Measurements from ENCODE around the gene FDPS. TPM values are rescaled to one million over a fixed set of nuclear protein-coding genes. Genes with fewer than 3 reads are reported as not detected.

The FDPS gene
- total RNA-seq, 4 donors from 2014 or later = 71.2 to 125 (median 81.0) TPM

DNA sequence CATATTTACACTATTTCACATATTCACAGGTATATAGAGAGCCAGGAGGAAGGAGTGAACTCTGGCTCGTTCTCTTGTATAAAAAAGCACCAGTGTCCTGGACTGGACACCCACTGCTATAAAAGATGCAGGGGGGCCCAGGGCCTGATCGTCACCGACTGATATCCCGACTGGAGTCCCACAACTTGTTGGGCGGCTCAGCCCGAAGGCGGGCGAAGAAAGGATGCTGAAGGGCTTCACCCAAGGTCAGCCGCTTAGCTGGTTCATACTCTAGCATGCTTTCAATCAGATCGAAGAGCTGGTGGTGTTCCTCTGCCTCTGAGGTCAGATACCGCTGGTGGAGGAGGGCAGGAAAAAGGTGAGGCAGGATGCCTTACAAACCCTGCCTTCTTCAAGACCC, 45.6 kb upstream of the FDPS start:
- TF ChIP-seq CTCF (IDR thresholded peaks at IDR 0.05) (no peak), POLR2AphosphoS5 (IDR thresholded peaks at IDR 0.05) (no peak), EP300 (IDR thresholded peaks at IDR 0.05) (no peak)
- Histone ChIP-seq H3K27ac (peak overlapping the region in 3 of 4 donors; percentile 86 to 91 (median 86)), H3K9me3 (no peaks in the 10 kb centered on the region), H3K4me1 (peaks cover 3 to 30% (median 14%) of the 10 kb centered on the region in 3 donors), H3K27me3 (no peaks in the 10 kb centered on the region), H3K36me3 (peaks cover 6 to 76% of the 10 kb centered on the region in 2 donors), H3K4me3 (no peak overlapping the region)
- WGBS, 2 donors (ENCODE audit: low coverage in 1 of 2) = 73 to 85% methylated on average over 11 of the region's 11 CpGs
- no peak for ATAC-seq

- H3K4me1 ChIP-seq = peaks cover 0 to 34% (median 11%) of the 10 kb centered on the region in 3 donors
- H3K27ac ChIP-seq = no peak overlapping the region
- H3K27me3 ChIP-seq = no peaks in the 10 kb centered on the region
- WGBS, 2 donors (ENCODE audit: low coverage in 1 of 2) = 40 to 76% methylated on average over 3 to 6 of the region's 6 CpGs
- peaks cover 12 to 85% of the 10 kb centered on the region in 2 donors for H3K36me3 ChIP-seq
- TF ChIP-seq POLR2AphosphoS5 (IDR thresholded peaks at IDR 0.05) (no peak), EP300 (IDR thresholded peaks at IDR 0.05) (no peak), POLR2A (IDR thresholded peaks at IDR 0.05) (no peak), CTCF (IDR thresholded peaks at IDR 0.05) (no peak)
- H3K9me3 ChIP-seq = no peaks in the 10 kb centered on the region
- no peak overlapping the region for H3K4me3 ChIP-seq
- no peak for ATAC-seq
These were observed 42.1 kb upstream of the FDPS start for GRCh38 chr1:155266553-155266952.

GRCh38 chr1:155267373-155267772, 41.3 kb upstream of the FDPS start:
- TF ChIP-seq POLR2AphosphoS5 (IDR thresholded peaks at IDR 0.05) (no peak), EP300 (IDR thresholded peaks at IDR 0.05) (no peak), CTCF (IDR thresholded peaks at IDR 0.05) (no peak), POLR2A (IDR thresholded peaks at IDR 0.05) (no peak)
- no peaks in the 10 kb centered on the region for H3K27me3 ChIP-seq
- no peak overlapping the region for H3K4me3 ChIP-seq
- 89 to 92% methylated on average over 1 to 2 of the region's 2 CpGs for WGBS, 2 donors (ENCODE audit: low coverage in 1 of 2)
- no peak for ATAC-seq
- H3K9me3 ChIP-seq = no peaks in the 10 kb centered on the region
- H3K36me3 ChIP-seq = peaks cover 12 to 85% of the 10 kb centered on the region in 2 donors
- no peak overlapping the region for H3K27ac ChIP-seq
- H3K4me1 ChIP-seq = peaks cover 0 to 39% (median 16%) of the 10 kb centered on the region in 3 donors

- no peak for ATAC-seq
- Histone ChIP-seq H3K4me1 (peaks cover 0 to 38% (median 14%) of the 10 kb centered on the region in 3 donors), H3K27ac (no peak overlapping the region), H3K27me3 (no peaks in the 10 kb centered on the region), H3K9me3 (no peaks in the 10 kb centered on the region), H3K36me3 (peaks cover 11 to 77% of the 10 kb centered on the region in 2 donors), H3K4me3 (no peak overlapping the region)
- TF ChIP-seq POLR2AphosphoS5 (IDR thresholded peaks at IDR 0.05) (no peak), CTCF (IDR thresholded peaks at IDR 0.05) (no peak), EP300 (IDR thresholded peaks at IDR 0.05) (no peak), POLR2A (IDR thresholded peaks at IDR 0.05) (no peak)
- 89% methylated on average over 8 of the region's 21 CpGs; no CpG with 5 or more reads in 1 of the 2 donors for WGBS, 2 donors (ENCODE audit: low coverage in 1 of 2)
These were observed 40.0 kb upstream of the FDPS start for GRCh38 chr1:155268630-155269029.

DNA sequence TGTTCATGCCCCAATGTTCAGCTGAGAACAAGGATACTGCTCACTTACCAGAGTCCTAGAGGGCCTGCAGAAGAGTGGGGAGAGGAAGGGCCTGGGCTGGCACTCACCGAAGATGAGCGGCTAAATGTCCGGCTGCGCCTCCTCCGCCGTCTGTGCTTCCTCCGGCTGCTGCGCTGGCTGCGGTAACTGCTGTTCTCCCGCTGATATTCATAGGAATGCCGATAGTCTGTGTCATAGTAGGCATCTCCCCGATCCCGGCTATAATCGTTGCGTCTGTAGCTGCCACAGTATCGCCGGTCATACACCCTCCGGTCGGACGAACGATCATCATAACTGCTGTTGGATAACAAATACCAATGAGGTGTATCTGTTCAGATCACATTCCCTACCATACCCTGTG, 39.3 kb upstream of the FDPS start:
- Histone ChIP-seq H3K27ac (no peak overlapping the region), H3K27me3 (no peaks in the 10 kb centered on the region), H3K4me3 (no peak overlapping the region), H3K4me1 (peaks cover 0 to 43% (median 18%) of the 10 kb centered on the region in 3 donors), H3K9me3 (no peaks in the 10 kb centered on the region), H3K36me3 (peaks cover 9 to 69% of the 10 kb centered on the region in 2 donors)
- WGBS, 2 donors (ENCODE audit: low coverage in 1 of 2) = 76 to 89% methylated on average over 15 to 18 of the region's 21 CpGs
- no peak for TF ChIP-seq EP300 (IDR thresholded peaks at IDR 0.05)
- no peak for TF ChIP-seq POLR2A (IDR thresholded peaks at IDR 0.05)
- no peak for TF ChIP-seq POLR2AphosphoS5 (IDR thresholded peaks at IDR 0.05)
- TF ChIP-seq CTCF (IDR thresholded peaks at IDR 0.05) = no peak
- ATAC-seq = no peak
